Hepatocyte (in vitro differentiated cells): Measurements from ENCODE around the gene ZFHX3. TPM values are rescaled to one million over a fixed set of nuclear protein-coding genes. Genes with fewer than 3 reads are reported as not detected.
A peak's percentile ranks its signal among the peaks of the same experiment; 100 is the strongest.

ENCODE experiments used
- DNase-seq: peaks from one replicate; pipeline ENCODE4 v3.0.0-alpha.2; 2016; ENCODE audit warnings: low spot score
- H2AFZ ChIP-seq: fragments of 200-600 bp; sonication (generic); 2 replicates; pipeline ENCODE4 v1.6.0; 2016; ENCODE audit warnings: antibody characterized with exemption, mild to moderate bottlenecking
- H3K27ac ChIP-seq: fragments of 200-600 bp; sonication (generic); 2 replicates; pipeline ENCODE4 v1.5.1; 2016; ENCODE audit warnings: mild to moderate bottlenecking
- H3K27me3 ChIP-seq: fragments of 200-600 bp; sonication (generic); 2 replicates; pipeline ENCODE4 v1.6.1; 2016
- H3K36me3 ChIP-seq: fragments of 200-600 bp; sonication (generic); replicated peaks from 2 replicates; pipeline ENCODE4 v1.5.1; 2016; ENCODE audit warnings: low read depth; ENCODE audit not compliant: insufficient read depth
- H3K4me1 ChIP-seq: fragments of 200-600 bp; sonication (generic); 2 replicates; pipeline ENCODE4 v1.5.1; 2016; ENCODE audit warnings: mild to moderate bottlenecking, moderate library complexity; ENCODE audit not compliant: insufficient read depth
- H3K4me2 ChIP-seq: fragments of 200-600 bp; sonication (generic); 2 replicates; pipeline ENCODE4 v1.6.0; 2016
- H3K4me3 ChIP-seq: fragments of 200-600 bp; sonication (generic); 2 replicates; pipeline ENCODE4 v1.5.1; 2016; ENCODE audit warnings: mild to moderate bottlenecking
- H3K79me2 ChIP-seq: fragments of 200-600 bp; sonication (generic); 2 replicates; pipeline ENCODE4 v1.6.0; 2017; ENCODE audit warnings: mild to moderate bottlenecking
- H3K9me2 ChIP-seq: fragments of 200-600 bp; sonication (generic); replicated peaks from 2 replicates; pipeline ENCODE4 v1.6.0; 2017; ENCODE audit warnings: mild to moderate bottlenecking; ENCODE audit not compliant: insufficient read depth
- H3K9me3 ChIP-seq: fragments of 200-600 bp; sonication (generic); 2 replicates; pipeline ENCODE4 v1.5.1; 2016; ENCODE audit warnings: low read depth, mild to moderate bottlenecking
- H4K20me1 ChIP-seq: fragments of 200-600 bp; sonication (generic); 2 replicates; pipeline ENCODE4 v1.6.0; 2016; ENCODE audit warnings: mild to moderate bottlenecking; ENCODE audit not compliant: insufficient read depth, poor library complexity, severe bottlenecking
- CTCF ChIP-seq: fragments of 200-600 bp; sonication (generic); IDR thresholded peaks from 2 replicates; pipeline ENCODE4 v1.5.1; 2016; ENCODE audit warnings: antibody characterized with exemption, mild to moderate bottlenecking; ENCODE audit not compliant: poor library complexity
- EZH2 ChIP-seq: fragments of 200-600 bp; sonication (generic); IDR thresholded peaks from 2 replicates; pipeline ENCODE4 v1.6.1; 2016; ENCODE audit warnings: antibody characterized with exemption, mild to moderate bottlenecking, borderline replicate concordance
- EZH2phosphoT487 ChIP-seq: fragments of 200-600 bp; sonication (generic); IDR thresholded peaks from one replicate; pipeline ENCODE4 v1.6.1; 2018; ENCODE audit warnings: antibody characterized with exemption, mild to moderate bottlenecking, low read depth, moderate library complexity; ENCODE audit not compliant: unreplicated experiment, severe bottlenecking
- WGBS: methylation state at CpG from one replicate; pipeline ENCODE4 v1.1.6; 2016; ENCODE audit warnings: low lambda C conversion rate; ENCODE audit errors: missing lambda C conversion rate; 5-methylcytosine and 5-hydroxymethylcytosine counted together
- polyA plus RNA-seq: library from polyadenylated mRNA; unstranded; fragments of >200 nt; fragmentation: Nextera tagmentation; extraction: Ambion mirVana; gene quantifications from 2 replicates; pipeline ENCODE4 v1.2.1, GENCODE V29; 2016
- total RNA-seq: library from RNA; depleted of rRNA; stranded (reverse); fragments of >200 nt; gene quantifications from 2 replicates; pipeline ENCODE4 v1.2.3, GENCODE V29; 2014

Gene ZFHX3
- total and polyA plus RNA-seq, 2 experiments from 2014 or later, result 6.4 to 11.6 TPM

- 23% methylated on average over 20 of the region's 20 CpGs for WGBS
- Histone ChIP-seq H4K20me1 (no peaks in the 10 kb centered on the region), H3K36me3 (no peaks in the 10 kb centered on the region), H3K4me3 (no peak overlapping the region), H3K9me2 (no peaks in the 10 kb centered on the region), H3K4me1 (peaks cover 78% of the 10 kb centered on the region), H2AFZ (no peak overlapping the region), H3K27me3 (no peaks in the 10 kb centered on the region), H3K27ac (peak overlapping the region; percentile 56), H3K4me2 (peak overlapping the region; percentile 69), H3K79me2 (peaks cover 100% of the 10 kb centered on the region), H3K9me3 (no peaks in the 10 kb centered on the region)
- TF ChIP-seq EZH2 (no peak), CTCF (no peak), EZH2phosphoT487 (no peak)
- DNase-seq, result no peak
These were observed 14.5 kb downstream of the ZFHX3 start for GRCh38 chr16:73033271-73033998.

GRCh38 chr16:73032541-73033270 lies 15.2 kb downstream of the ZFHX3 start:
- H3K9me2 ChIP-seq, result no peaks in the 10 kb centered on the region
- WGBS, result 23% methylated on average over 10 of the region's 10 CpGs
- no peaks in the 10 kb centered on the region for H3K27me3 ChIP-seq
- no peaks in the 10 kb centered on the region for H3K36me3 ChIP-seq
- no peaks in the 10 kb centered on the region for H4K20me1 ChIP-seq
- peak overlapping the region; percentile 14 for H2AFZ ChIP-seq
- no peaks in the 10 kb centered on the region for H3K9me3 ChIP-seq
- H3K4me1 ChIP-seq, result peaks cover 78% of the 10 kb centered on the region
- DNase-seq, result no peak
- peak; percentile 13 for TF ChIP-seq CTCF
- no peak for TF ChIP-seq EZH2
- no peak for TF ChIP-seq EZH2phosphoT487
- H3K4me3 ChIP-seq, result no peak overlapping the region
- H3K79me2 ChIP-seq, result peaks cover 100% of the 10 kb centered on the region
- peak overlapping the region; percentile 69 for H3K4me2 ChIP-seq
- peak overlapping the region; percentile 56 for H3K27ac ChIP-seq

- no peak overlapping the region for H3K4me3 ChIP-seq
- 72% methylated on average over 9 of the region's 9 CpGs for WGBS
- H3K9me2 ChIP-seq, result no peaks in the 10 kb centered on the region
- no peaks in the 10 kb centered on the region for H3K36me3 ChIP-seq
- peak overlapping the region; percentile 56 for H3K27ac ChIP-seq
- H3K4me2 ChIP-seq, result peak overlapping the region; percentile 69
- peaks cover 1% of the 10 kb centered on the region for H4K20me1 ChIP-seq
- TF ChIP-seq EZH2phosphoT487, result no peak
- no peak for TF ChIP-seq EZH2
- TF ChIP-seq CTCF, result no peak
- H2AFZ ChIP-seq, result peak overlapping the region; percentile 14
- peaks cover 78% of the 10 kb centered on the region for H3K4me1 ChIP-seq
- no peaks in the 10 kb centered on the region for H3K27me3 ChIP-seq
- no peaks in the 10 kb centered on the region for H3K9me3 ChIP-seq
- DNase-seq, result no peak
- peaks cover 100% of the 10 kb centered on the region for H3K79me2 ChIP-seq
These were observed 15.9 kb downstream of the ZFHX3 start for GRCh38 chr16:73031984-73032383.
